IPS-NIHi7 (cell line): ENCODE results near the gene JMY.
A peak's percentile ranks its signal among the peaks of the same experiment; 100 is the strongest.
"Not testable (repeated sequence)": the region's sequence is repeated elsewhere in the genome, so short reads cannot be mapped to it uniquely, and the experiment has no call there.

Experiments
- DNase-seq: peaks from one replicate; pipeline ENCODE4 v3.0.0; 2012; ENCODE audit warnings: mixed read lengths; ENCODE audit errors: extremely low spot score

Gene JMY

GRCh38 chr5:79237740-79238560 is 2.0 kb downstream of the JMY start:
- no peak for DNase-seq

- DNase-seq, result no peak
Observed at GRCh38 chr5:79240561-79240960, 4.6 kb downstream of the JMY start.

- DNase-seq, result no peak
Observed at GRCh38 chr5:79241535-79241979, 5.6 kb downstream of the JMY start.

- DNase-seq, result no peak
Observed at GRCh38 chr5:79242242-79243039, 6.5 kb downstream of the JMY start.

GRCh38 chr5:79243224-79243623 is 7.3 kb downstream of the JMY start:
- DNase-seq, result no peak

- DNase-seq, result not testable (repeated sequence)
Observed at GRCh38 chr5:79254067-79254466, 18.1 kb downstream of the JMY start.

GRCh38 chr5:79255786-79256557 is 20.0 kb downstream of the JMY start:
- peak; percentile 72 for DNase-seq

- no peak for DNase-seq
Observed at GRCh38 chr5:79256563-79256962, 20.6 kb downstream of the JMY start.

- DNase-seq, result no peak
Observed at GRCh38 chr5:79257314-79257713, 21.4 kb downstream of the JMY start.

GRCh38 chr5:79258801-79259200 is 22.9 kb downstream of the JMY start:
- no peak for DNase-seq

- no peak for DNase-seq
Observed at GRCh38 chr5:79259383-79259782, 23.5 kb downstream of the JMY start.

GRCh38 chr5:79259810-79260209 is 23.9 kb downstream of the JMY start:
- DNase-seq, result no peak

GRCh38 chr5:79261897-79262296 is 26.0 kb downstream of the JMY start:
- DNase-seq, result no peak

GRCh38 chr5:79263290-79263689 is 27.4 kb downstream of the JMY start:
- DNase-seq, result no peak

- no peak for DNase-seq
Observed at GRCh38 chr5:79267180-79267579, 31.2 kb downstream of the JMY start.

GRCh38 chr5:79269733-79270166 is 33.8 kb downstream of the JMY start:
- no peak for DNase-seq

- DNase-seq, result no peak
Observed at GRCh38 chr5:79273341-79273740, 37.4 kb downstream of the JMY start.

- no peak for DNase-seq
Observed at GRCh38 chr5:79284846-79285245, 48.9 kb downstream of the JMY start.

- DNase-seq, result no peak
Observed at GRCh38 chr5:79285285-79285684, 49.4 kb downstream of the JMY start.

- DNase-seq, result no peak
Observed at GRCh38 chr5:79285833-79286232, 49.9 kb downstream of the JMY start.

GRCh38 chr5:79287380-79287779 is 51.4 kb downstream of the JMY start:
- DNase-seq, result no peak

- no peak for DNase-seq
Observed at GRCh38 chr5:79287907-79288306, 52.0 kb downstream of the JMY start.
